Middle frontal gyrus (tissue), 1 donor: ENCODE data around the gene LCT.
"Not testable (repeated sequence)": the region's sequence is repeated elsewhere in the genome, so short reads cannot be mapped to it uniquely, and the experiment has no call there.

Experiments used
- DNase-seq: peaks from one replicate; pipeline ENCODE4 v3.0.0-alpha.2; 2015; ENCODE audit warnings: low spot score; ENCODE audit errors: extremely low spot score

Gene LCT

DNA sequence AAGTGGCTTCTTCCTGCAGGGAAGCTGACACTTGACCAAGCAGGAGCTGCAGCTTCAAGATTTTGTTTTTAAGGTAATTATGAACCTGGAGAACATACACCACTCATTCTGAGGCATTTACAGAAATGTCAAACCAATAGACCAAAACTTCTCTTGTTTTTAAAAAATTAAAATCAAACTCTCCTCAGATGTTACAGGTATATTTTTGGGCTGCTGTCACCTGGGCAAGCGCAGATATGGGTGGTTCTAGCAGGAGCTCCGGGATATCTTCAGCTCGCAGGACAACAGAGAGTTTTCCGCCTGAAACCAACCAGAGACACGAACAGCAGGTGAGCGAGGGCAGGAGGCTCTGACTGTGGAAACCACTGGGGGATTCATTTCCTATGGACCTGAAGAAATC lies 4.1 kb downstream of the LCT start:
- no peak for DNase-seq

GRCh38 chr2:135831180-135831812 lies 5.7 kb downstream of the LCT start:
- no peak for DNase-seq

DNA sequence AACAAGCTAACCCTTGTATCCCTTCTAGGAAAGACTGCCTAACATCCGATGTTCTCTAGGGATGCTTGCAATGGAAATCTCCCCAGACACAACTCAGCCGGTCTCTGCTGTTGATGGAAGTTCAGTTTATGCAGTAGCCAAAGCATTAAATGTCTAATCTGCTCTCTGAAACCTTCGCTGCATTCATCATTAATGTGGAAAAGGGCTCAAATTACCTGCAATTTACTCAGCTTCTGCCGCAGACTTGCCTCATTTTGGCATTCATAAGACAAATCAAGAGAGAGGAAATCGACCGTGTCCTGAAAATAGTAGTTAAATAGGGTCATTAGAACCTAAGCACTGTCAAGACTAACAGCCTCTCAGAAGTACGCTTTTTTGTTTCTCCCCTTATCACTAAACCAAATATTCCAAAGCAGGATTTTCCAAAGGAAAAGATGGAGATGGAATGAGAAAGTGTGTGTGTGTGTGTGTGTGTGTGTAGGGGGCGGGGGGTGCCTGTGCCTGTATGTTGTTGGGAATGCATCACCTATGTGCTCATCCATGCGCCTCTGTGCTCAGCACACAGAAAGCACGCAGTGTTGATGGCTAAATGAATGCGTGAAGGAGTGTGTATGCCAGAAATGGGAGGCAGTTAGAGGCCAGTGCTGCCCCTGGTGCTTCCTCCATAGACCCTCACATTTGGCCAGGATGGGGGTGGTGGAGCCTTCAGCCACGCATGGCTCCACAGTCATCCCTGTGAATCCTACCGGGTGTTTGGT lies 7.4 kb downstream of the LCT start:
- DNase-seq, result no peak

GRCh38 chr2:135826544-135826943 lies 10.4 kb downstream of the LCT start:
- DNase-seq, result no peak

DNA sequence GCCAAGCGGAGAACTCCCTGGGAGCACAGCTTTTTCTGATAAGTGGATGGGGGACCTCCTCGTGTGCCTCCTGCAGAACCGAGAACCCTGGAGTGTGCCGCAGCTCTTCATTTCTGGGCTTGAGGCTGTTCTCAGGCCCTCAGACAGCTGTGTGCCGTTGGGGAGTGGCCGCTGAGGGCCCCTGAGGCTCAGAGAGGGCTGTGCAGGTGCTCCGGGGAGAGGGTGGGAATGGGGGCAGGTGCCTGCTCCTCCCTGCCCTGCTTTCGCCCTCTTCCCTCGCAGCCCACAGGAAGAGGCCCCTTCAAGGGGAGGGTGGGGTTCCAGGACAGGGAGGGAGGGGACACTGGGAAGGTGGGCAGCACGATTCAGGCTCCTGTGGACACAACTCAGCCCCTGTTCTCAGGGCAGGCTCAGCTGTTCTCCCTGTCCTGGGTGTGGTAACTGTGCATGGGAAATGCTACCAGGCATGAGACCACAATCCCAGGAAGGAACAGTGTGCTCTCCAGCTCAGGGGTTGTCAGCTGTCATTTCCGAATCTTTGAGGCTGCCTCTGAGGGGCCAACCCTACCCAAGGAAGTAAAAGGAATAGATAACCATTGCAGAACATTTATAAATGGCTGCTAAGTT lies 11.3 kb downstream of the LCT start:
- DNase-seq, result no peak

- DNase-seq, result no peak
These were observed 11.9 kb downstream of the LCT start for GRCh38 chr2:135825131-135825530.

DNA sequence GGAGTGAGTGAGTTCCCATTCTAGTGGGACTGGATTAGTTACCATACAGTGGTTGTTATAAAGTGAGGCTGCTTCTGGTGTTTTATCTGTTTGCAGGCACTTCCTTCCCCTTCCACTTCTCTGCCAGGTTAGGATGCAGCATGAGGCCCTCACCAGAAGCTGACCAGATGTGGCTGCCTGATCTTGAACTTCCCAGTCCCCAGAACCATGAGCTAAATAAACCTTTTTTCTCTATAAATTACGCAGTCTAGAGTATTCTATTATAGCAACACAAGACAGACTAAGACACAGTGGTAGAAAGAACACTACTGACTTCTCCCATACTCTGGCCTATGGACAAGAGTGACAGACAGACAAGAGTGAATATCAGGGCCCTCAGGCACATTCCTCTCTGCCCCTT lies 14.1 kb downstream of the LCT start:
- DNase-seq, result no peak

GRCh38 chr2:135821190-135821589 lies 15.8 kb downstream of the LCT start:
- no peak for DNase-seq

GRCh38 chr2:135820003-135820618 lies 16.9 kb downstream of the LCT start:
- DNase-seq, result no peak

DNA sequence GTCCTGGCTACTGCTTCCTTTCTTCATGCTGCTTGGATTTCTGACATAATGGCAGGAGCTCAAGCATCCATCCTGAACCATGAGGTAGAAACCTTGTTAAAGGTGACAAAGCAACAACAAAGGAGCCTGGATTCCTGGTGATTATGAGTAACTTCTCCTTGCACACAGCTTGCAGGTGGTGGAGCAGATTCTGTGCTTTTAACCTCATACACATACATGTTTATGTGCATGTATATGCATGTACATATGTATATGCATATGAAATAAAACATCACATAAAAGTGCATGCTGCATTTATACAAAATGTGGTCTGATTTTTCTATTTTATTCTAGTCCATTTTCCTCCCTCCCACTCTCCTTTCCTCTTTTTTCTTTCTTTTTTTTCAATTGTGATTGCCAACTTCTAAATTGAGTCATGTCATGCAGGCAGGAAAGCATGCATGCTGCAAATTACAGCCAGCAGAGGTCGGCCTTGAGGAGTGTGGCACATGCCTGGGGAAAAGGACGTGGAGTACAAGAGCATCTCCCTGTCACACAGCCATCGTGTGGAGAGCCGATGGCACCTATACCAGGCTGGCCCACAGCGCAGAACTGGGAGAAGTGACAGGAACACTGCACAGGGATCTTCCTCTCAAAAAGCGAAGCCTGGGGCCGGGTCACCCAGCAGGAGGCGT lies 17.9 kb downstream of the LCT start:
- DNase-seq, result no peak

GRCh38 chr2:135817951-135818350 lies 19.0 kb downstream of the LCT start:
- DNase-seq, result no peak

DNA sequence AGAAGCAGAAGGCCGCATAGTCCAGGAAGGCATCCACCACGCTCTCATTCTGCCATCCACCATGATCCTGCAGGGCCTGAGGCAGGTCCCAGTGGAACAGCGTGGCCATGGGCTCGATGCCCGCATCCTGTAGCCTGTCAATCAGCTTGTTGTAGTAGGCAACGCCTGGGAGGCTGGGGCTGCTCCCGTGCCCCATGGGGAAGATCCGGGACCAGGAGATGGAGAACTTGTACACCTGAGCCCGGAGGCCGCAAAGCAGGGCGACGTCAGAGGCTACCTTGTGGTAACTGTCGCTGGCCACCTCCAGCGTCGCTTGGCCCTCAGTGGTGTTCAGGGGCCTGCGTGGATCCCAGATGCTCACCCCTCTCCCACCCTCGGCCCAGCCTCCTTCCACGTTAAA lies 19.5 kb downstream of the LCT start:
- no peak for DNase-seq

DNA sequence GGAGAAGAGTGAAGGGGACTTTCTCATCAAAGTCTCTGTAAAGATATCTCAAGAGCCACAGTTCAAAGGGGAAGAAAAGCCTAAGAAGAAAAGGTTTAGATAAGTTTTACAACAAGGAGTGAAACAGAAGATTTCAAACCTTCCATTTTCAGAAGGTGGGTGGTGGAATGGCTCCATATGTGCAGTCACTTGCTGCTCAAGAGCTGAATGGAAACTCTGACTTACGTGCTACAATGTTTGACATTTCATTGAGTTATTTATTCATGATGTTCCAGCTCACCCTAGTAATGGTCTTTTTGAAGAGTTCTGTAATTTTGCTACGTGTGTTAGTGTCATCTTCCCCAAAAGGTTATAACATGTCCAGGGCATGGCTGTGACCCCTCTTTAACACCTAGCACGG lies 21.7 kb downstream of the LCT start:
- DNase-seq, result no peak

GRCh38 chr2:135812907-135813511 lies 24.0 kb downstream of the LCT start:
- no peak for DNase-seq

DNA sequence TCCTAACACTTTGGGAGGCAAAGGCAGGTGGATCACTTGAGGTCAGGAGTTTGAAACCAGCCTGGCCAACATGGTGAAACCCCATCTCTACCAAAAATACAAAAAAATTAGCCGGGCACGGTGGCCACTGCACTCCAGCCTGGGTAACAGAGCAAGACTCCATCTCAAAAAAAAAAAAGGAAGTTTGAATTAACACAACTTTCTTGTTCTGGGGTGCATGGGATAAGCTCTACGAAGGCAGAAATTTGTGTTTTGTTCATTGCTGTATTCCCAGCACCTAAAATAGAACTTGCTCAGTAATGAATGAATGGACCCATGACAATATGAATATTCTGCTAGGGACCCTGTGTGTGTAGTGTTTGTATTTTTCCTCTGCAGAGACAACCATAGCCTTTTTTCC lies 29.1 kb downstream of the LCT start:
- not testable (repeated sequence) for DNase-seq

DNA sequence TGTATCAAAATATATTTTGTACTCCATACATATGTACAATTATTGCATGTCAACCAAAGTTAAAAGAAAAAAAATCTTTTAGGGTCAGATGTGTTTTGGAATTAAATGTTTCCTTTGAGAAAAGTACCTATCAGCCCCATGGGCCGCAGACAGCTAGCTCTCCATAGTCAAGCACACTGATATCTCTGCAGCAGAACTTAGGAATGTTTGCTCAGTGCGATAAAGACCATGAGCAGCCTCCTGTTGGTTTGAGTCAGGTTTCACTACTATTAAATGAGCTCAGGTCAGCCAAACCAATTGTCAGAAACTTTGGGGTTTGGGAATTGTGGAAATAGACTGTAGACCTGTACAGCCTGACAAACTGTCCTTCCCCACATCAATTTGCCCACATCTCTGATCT lies 33.7 kb downstream of the LCT start:
- no peak for DNase-seq

DNA sequence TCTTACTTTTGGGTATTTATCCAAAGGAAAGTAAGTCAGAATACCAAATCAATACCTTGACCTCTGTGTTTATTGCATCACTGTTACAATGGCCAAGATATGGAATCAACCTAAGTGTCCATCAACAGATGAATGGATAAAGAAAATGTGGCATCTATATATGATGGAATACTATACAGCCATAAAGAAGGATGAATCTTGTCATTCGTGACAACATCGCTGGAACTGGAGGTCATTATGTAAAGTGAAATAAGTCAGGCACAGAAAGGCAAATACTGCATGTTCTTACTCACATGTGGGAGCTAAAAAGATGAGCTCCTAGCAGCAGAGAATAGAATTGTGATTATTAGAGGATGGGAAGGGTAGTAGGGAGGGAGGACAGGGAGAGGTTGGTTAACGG lies 34.6 kb downstream of the LCT start:
- DNase-seq, result no peak

GRCh38 chr2:135800513-135801460 lies 36.2 kb downstream of the LCT start:
- no peak for DNase-seq

GRCh38 chr2:135799738-135800137 lies 37.2 kb downstream of the LCT start:
- no peak for DNase-seq

GRCh38 chr2:135798762-135799161 lies 38.2 kb downstream of the LCT start:
- DNase-seq, result no peak
